Panc1 (cell line): ENCODE results near the gene CACNA1B. TPM values are rescaled to one million over a fixed set of nuclear protein-coding genes. Genes with fewer than 3 reads are reported as not detected.

Experiments used
- ATAC-seq: fragments of 200-7000 bp; cut with Tn5 transposase; 2 replicates; pipeline ENCODE4 v1.9.1; 2020; ENCODE audit warnings: mild to moderate bottlenecking, moderate library complexity
- BruUV-seq: library from RNA; stranded (reverse); fragments of 400-500 nt; replicated peaks from 2 replicates; lab custom pipeline; 2021; lab: Mats Ljungman, UMichigan
- CTCF ChIA-PET: fragments of 300-600 bp; sonication (Branson Sonifier 250); formaldehyde crosslinking; loops from one replicate; lab custom pipeline; 2022; ENCODE audit warnings: antibody characterized with exemption; lab: Charles Lee
- POLR2A ChIA-PET: fragments of 300-600 bp; sonication (Branson Sonifier 250); formaldehyde crosslinking; loops from one replicate; lab custom pipeline; 2022; ENCODE audit warnings: antibody characterized with exemption; lab: Charles Lee
- DNase-seq: peaks from one replicate; pipeline ENCODE4 v3.0.0-alpha.2; 2010; ENCODE audit warnings: low read depth, low spot score
- H3K27ac ChIP-seq: 2 replicates; pipeline ENCODE4 v1.5.1; 2011; ENCODE audit warnings: mild to moderate bottlenecking, low read length, inconsistent platforms
- H3K27me3 ChIP-seq: fragments of 200-500 bp; sonication (Bioruptor generic); 2 replicates; pipeline ENCODE4 v1.6.0; 2014; ENCODE audit warnings: low read length, inconsistent platforms; ENCODE audit not compliant: control insufficient read depth, insufficient read depth
- H3K36me3 ChIP-seq: fragments of 200-500 bp; sonication (Bioruptor generic); 2 replicates; pipeline ENCODE4 v1.5.1; 2014; ENCODE audit warnings: inconsistent platforms, mild to moderate bottlenecking, low read length, moderate library complexity; ENCODE audit not compliant: control insufficient read depth, insufficient read depth
- H3K4me1 ChIP-seq: 2 replicates; pipeline ENCODE4 v1.5.1; 2011; ENCODE audit warnings: inconsistent platforms, mild to moderate bottlenecking, low read length, moderate library complexity; ENCODE audit not compliant: control insufficient read depth, insufficient read depth
- H3K4me3 ChIP-seq, 2 experiments: 2 replicates each; pipeline ENCODE4 v1.5.1; 2011 to 2012; ENCODE audit warnings: low read depth in 2 of 2, low read length in 2 of 2, mild to moderate bottlenecking in 2 of 2, inconsistent platforms in 1 of 2, moderate library complexity in 1 of 2
- H3K9me3 ChIP-seq: fragments of 200-500 bp; sonication (Bioruptor generic); 2 replicates; pipeline ENCODE4 v1.5.1; 2014; ENCODE audit warnings: low read depth, mild to moderate bottlenecking, inconsistent platforms, low read length, moderate library complexity; ENCODE audit not compliant: control insufficient read depth, insufficient read depth
- POLR2AphosphoS5 ChIP-seq: IDR thresholded peaks from 2 replicates; pipeline ENCODE4 v1.6.1; 2012; ENCODE audit warnings: mild to moderate bottlenecking, low read depth, low read length, moderate library complexity
- SIN3A ChIP-seq: IDR thresholded peaks from 2 replicates; pipeline ENCODE4 v1.6.1; 2012; ENCODE audit warnings: low read depth, mild to moderate bottlenecking, low read length, moderate library complexity, borderline replicate concordance; ENCODE audit not compliant: insufficient read depth
- TCF7L2 ChIP-seq: IDR thresholded peaks from 2 replicates; pipeline ENCODE4 v1.6.1; 2011; ENCODE audit warnings: mild to moderate bottlenecking, low read depth, low read length, inconsistent platforms
- in situ Hi-C: cut with HindIII; loops from 2 replicates; pipeline ENCODE4 v1.10.0; 2016; ENCODE audit warnings: low sequenced_read_pairs, low pct_unique_long_range_greater_than_20kb
- intact Hi-C: fragments of 100-400 bp; cut with micrococcal nuclease; formaldehyde crosslinking; loops from one replicate; pipeline ENCODE4 v1.10.0; 2022; ENCODE audit not compliant: unreplicated experiment
- total RNA-seq: library from RNA; stranded (reverse); gene quantifications from one replicate; pipeline ENCODE4 v1.2.1, GENCODE V29; 2021; ENCODE audit not compliant: unreplicated experiment
- TF ChIP-seq, protein P1 (sequence below): fragments of 450-650 bp; IDR thresholded peaks from 2 replicates; pipeline ENCODE4 v1.5.1; 2017; ENCODE audit warnings: mild to moderate bottlenecking
- TF ChIP-seq, protein P2 (sequence below), 2 experiments: IDR thresholded peaks; 2 replicates each; pipeline ENCODE4 v1.6.1; 2011 to 2012; ENCODE audit warnings: low read depth in 2 of 2, control low read depth in 1 of 2, low read length in 1 of 2, mild to moderate bottlenecking in 1 of 2, moderate library complexity in 1 of 2; ENCODE audit not compliant: insufficient read depth in 1 of 2

The CACNA1B gene
- total RNA-seq, 1 experiment from 2014 or later = 0.49 TPM

DNA sequence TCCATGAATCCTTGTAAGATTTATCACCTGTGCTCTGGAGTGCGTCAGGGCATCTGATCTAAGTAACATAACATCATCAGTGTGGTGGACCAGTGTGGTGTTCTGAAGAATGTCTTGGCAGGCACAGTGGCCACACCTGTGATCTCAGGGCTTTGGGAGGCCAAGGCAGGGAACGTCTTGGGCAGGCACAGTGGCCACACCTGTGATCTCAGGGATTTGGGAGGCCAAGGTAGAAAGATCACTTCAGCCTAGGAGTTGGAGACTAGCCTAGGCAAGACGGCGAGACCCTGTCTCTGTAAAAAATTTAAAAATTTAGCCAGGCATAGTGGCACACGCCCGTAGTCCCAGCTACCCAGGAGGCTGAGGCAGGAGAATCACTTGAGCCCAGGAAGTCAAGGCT lies 185.5 kb downstream of the CACNA1B start:
- intact Hi-C loops (no loop called here), in situ Hi-C loops (no loop called here)
- Histone ChIP-seq H3K27me3 (no peaks in the 10 kb centered on the region), H3K4me1 (no peaks in the 10 kb centered on the region), H3K4me3 (no peak overlapping the region), H3K36me3 (no peaks in the 10 kb centered on the region), H3K9me3 (no peaks in the 10 kb centered on the region), H3K27ac (no peak overlapping the region)
- TF ChIP-seq, protein P1, sequence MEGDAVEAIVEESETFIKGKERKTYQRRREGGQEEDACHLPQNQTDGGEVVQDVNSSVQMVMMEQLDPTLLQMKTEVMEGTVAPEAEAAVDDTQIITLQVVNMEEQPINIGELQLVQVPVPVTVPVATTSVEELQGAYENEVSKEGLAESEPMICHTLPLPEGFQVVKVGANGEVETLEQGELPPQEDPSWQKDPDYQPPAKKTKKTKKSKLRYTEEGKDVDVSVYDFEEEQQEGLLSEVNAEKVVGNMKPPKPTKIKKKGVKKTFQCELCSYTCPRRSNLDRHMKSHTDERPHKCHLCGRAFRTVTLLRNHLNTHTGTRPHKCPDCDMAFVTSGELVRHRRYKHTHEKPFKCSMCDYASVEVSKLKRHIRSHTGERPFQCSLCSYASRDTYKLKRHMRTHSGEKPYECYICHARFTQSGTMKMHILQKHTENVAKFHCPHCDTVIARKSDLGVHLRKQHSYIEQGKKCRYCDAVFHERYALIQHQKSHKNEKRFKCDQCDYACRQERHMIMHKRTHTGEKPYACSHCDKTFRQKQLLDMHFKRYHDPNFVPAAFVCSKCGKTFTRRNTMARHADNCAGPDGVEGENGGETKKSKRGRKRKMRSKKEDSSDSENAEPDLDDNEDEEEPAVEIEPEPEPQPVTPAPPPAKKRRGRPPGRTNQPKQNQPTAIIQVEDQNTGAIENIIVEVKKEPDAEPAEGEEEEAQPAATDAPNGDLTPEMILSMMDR = no peak
- TF ChIP-seq, protein P2, sequence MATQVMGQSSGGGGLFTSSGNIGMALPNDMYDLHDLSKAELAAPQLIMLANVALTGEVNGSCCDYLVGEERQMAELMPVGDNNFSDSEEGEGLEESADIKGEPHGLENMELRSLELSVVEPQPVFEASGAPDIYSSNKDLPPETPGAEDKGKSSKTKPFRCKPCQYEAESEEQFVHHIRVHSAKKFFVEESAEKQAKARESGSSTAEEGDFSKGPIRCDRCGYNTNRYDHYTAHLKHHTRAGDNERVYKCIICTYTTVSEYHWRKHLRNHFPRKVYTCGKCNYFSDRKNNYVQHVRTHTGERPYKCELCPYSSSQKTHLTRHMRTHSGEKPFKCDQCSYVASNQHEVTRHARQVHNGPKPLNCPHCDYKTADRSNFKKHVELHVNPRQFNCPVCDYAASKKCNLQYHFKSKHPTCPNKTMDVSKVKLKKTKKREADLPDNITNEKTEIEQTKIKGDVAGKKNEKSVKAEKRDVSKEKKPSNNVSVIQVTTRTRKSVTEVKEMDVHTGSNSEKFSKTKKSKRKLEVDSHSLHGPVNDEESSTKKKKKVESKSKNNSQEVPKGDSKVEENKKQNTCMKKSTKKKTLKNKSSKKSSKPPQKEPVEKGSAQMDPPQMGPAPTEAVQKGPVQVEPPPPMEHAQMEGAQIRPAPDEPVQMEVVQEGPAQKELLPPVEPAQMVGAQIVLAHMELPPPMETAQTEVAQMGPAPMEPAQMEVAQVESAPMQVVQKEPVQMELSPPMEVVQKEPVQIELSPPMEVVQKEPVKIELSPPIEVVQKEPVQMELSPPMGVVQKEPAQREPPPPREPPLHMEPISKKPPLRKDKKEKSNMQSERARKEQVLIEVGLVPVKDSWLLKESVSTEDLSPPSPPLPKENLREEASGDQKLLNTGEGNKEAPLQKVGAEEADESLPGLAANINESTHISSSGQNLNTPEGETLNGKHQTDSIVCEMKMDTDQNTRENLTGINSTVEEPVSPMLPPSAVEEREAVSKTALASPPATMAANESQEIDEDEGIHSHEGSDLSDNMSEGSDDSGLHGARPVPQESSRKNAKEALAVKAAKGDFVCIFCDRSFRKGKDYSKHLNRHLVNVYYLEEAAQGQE (IDR thresholded peaks at IDR 0.05; ENCODE audit: insufficient read depth in 1 of 2, low read depth in 2 of 2, low read length in 1 of 2) = no peak
- no peak for TF ChIP-seq TCF7L2
- no peak for TF ChIP-seq POLR2AphosphoS5
- TF ChIP-seq SIN3A = no peak
- DNase-seq (no peak), ATAC-seq (no peak)
- CTCF ChIA-PET = no interaction called here
- no TSS peak for BruUV-seq
- POLR2A ChIA-PET = no interaction called here

DNA sequence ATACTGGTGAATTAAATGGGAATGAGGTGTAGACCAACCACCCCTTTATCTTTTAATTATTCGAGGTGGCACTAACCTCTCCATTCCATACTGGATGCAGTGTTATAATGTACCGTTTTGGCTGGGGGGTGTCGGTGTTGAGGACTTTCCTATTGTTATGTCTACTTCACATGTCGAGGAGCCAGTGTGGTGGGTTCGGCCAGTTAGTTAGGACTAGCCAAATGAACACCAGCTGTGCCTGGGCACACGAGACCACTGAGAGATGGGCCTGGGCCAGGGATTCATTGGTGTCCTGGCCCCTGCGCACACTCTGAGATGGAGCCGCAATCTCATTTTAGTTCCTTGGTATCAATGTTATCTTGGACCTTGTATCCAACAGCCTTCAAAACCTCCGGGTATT lies 186.2 kb downstream of the CACNA1B start:
- BruUV-seq = no TSS peak
- Histone ChIP-seq H3K27me3 (no peaks in the 10 kb centered on the region), H3K27ac (no peak overlapping the region), H3K36me3 (no peaks in the 10 kb centered on the region), H3K4me3 (no peak overlapping the region), H3K4me1 (no peaks in the 10 kb centered on the region), H3K9me3 (no peaks in the 10 kb centered on the region)
- TF ChIP-seq, protein P2 (IDR thresholded peaks at IDR 0.05; ENCODE audit: insufficient read depth in 1 of 2, low read depth in 2 of 2, low read length in 1 of 2) = no peak
- TF ChIP-seq SIN3A = no peak
- no peak for TF ChIP-seq POLR2AphosphoS5
- TF ChIP-seq, protein P1 = no peak
- no peak for TF ChIP-seq TCF7L2
- no peak for DNase-seq
- ATAC-seq = no peak
- in situ Hi-C loops = no loop called here
- intact Hi-C loops = no loop called here
- POLR2A ChIA-PET = no interaction called here
- CTCF ChIA-PET = no interaction called here
